ENCODE measurements around the gene LRRC75A. TPM values are rescaled to one million over a fixed set of nuclear protein-coding genes. Genes with fewer than 3 reads are reported as not detected.
A peak's percentile ranks its signal among the peaks of the same experiment; 100 is the strongest.

LRRC75A gene
- total and polyA plus RNA-seq, 2 of the 13 experiments (the other 11 are each of a cell fraction or from before 2014, with no cell fraction given) = 0.03 TPM; not detected in 1

DNA sequence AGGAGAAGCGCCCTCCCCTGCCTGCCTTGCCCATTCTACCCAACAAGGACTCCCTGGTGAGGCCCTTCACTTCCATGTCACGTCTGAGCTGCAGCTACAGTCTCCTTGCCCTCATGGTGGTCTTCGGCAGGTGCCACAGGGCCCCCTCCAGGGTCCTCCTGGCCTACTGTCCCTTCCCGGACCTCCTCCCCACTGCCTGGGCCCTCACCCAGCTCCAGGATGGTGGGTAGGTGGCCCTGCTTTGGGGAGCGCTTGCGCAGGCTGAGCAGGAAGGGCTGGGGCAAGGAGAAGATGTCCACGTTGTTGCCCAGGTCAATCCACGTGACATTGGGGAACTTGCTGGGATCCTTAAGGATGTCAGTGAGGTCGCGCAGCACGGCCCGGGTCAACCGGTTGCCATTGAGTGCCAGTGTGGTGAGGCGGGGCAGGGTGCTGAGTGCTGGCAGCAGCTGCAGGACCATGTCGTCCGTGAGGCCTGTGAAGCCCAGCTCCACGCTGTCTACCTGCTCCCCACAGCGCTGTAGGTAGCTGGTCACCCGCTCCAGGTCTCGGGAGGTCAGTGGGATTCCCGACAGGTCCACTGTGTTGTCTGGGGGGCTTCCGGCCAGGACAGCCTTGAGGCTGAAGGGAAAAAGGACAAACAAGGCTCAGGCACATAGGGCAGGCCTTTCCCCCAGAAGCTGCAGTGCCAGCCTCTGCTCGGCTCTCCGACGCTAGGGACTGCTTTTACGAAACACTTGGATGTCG, 48.3 kb downstream of the LRRC75A start (continued):
- TF ChIP-seq, protein P1, sequence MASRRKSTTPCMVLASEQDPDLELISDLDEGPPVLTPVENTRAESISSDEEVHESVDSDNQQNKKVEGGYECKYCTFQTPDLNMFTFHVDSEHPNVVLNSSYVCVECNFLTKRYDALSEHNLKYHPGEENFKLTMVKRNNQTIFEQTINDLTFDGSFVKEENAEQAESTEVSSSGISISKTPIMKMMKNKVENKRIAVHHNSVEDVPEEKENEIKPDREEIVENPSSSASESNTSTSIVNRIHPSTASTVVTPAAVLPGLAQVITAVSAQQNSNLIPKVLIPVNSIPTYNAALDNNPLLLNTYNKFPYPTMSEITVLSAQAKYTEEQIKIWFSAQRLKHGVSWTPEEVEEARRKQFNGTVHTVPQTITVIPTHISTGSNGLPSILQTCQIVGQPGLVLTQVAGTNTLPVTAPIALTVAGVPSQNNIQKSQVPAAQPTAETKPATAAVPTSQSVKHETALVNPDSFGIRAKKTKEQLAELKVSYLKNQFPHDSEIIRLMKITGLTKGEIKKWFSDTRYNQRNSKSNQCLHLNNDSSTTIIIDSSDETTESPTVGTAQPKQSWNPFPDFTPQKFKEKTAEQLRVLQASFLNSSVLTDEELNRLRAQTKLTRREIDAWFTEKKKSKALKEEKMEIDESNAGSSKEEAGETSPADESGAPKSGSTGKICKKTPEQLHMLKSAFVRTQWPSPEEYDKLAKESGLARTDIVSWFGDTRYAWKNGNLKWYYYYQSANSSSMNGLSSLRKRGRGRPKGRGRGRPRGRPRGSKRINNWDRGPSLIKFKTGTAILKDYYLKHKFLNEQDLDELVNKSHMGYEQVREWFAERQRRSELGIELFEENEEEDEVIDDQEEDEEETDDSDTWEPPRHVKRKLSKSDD (CRISPR knock-in tag; IDR thresholded peaks at IDR 0.05; ENCODE audit: low read depth) = peak; percentile 33; the same call in 1 of the 2 replicates
- TF ChIP-seq AGO2 (optimal IDR thresholded peaks at IDR 0.05; ENCODE audit: low read depth, low read length) (peak; percentile 100), U2AF1 (optimal IDR thresholded peaks at IDR 0.05; ENCODE audit: low read depth, low read length) (peak; percentile 3), SP4 (CRISPR knock-in tag; IDR thresholded peaks at IDR 0.05) (0 out of 2 replicates have a peak, but pooled peaks have one; percentile 23), ZFP90 (CRISPR knock-in tag; IDR thresholded peaks at IDR 0.05; ENCODE audit: borderline replicate concordance) (no peak), NCOA5 (CRISPR knock-in tag; IDR thresholded peaks at IDR 0.05) (0 out of 2 replicates have a peak, but pooled peaks have one; percentile 19), SALL2 (CRISPR knock-in tag; IDR thresholded peaks at IDR 0.05) (peak; percentile 68; the same call in 1 of the 2 replicates), AKAP8 (CRISPR knock-in tag; IDR thresholded peaks at IDR 0.05) (peak; percentile 88; the same call in 1 of the 2 replicates), GLMP (CRISPR knock-in tag; IDR thresholded peaks at IDR 0.05; ENCODE audit: borderline replicate concordance) (0 out of 2 replicates have a peak, but pooled peaks have one; percentile 38), ZNF496 (CRISPR knock-in tag; IDR thresholded peaks at IDR 0.05; ENCODE audit: insufficient replicate concordance) (no peak), CBX2 (IDR thresholded peaks at IDR 0.05; ENCODE audit: low read depth, low read length) (no peak), CBX2 (CRISPR knock-in tag; IDR thresholded peaks at IDR 0.05; ENCODE audit: low read depth) (no peak)
- TF ChIP-seq, protein P2, sequence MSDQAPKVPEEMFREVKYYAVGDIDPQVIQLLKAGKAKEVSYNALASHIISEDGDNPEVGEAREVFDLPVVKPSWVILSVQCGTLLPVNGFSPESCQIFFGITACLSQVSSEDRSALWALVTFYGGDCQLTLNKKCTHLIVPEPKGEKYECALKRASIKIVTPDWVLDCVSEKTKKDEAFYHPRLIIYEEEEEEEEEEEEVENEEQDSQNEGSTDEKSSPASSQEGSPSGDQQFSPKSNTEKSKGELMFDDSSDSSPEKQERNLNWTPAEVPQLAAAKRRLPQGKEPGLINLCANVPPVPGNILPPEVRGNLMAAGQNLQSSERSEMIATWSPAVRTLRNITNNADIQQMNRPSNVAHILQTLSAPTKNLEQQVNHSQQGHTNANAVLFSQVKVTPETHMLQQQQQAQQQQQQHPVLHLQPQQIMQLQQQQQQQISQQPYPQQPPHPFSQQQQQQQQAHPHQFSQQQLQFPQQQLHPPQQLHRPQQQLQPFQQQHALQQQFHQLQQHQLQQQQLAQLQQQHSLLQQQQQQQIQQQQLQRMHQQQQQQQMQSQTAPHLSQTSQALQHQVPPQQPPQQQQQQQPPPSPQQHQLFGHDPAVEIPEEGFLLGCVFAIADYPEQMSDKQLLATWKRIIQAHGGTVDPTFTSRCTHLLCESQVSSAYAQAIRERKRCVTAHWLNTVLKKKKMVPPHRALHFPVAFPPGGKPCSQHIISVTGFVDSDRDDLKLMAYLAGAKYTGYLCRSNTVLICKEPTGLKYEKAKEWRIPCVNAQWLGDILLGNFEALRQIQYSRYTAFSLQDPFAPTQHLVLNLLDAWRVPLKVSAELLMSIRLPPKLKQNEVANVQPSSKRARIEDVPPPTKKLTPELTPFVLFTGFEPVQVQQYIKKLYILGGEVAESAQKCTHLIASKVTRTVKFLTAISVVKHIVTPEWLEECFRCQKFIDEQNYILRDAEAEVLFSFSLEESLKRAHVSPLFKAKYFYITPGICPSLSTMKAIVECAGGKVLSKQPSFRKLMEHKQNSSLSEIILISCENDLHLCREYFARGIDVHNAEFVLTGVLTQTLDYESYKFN (CRISPR knock-in tag; conservative IDR thresholded peaks at IDR 0.05) = 0 out of 2 replicates have a peak, but pooled peaks have one; percentile 16
- TF ChIP-seq, protein P3, sequence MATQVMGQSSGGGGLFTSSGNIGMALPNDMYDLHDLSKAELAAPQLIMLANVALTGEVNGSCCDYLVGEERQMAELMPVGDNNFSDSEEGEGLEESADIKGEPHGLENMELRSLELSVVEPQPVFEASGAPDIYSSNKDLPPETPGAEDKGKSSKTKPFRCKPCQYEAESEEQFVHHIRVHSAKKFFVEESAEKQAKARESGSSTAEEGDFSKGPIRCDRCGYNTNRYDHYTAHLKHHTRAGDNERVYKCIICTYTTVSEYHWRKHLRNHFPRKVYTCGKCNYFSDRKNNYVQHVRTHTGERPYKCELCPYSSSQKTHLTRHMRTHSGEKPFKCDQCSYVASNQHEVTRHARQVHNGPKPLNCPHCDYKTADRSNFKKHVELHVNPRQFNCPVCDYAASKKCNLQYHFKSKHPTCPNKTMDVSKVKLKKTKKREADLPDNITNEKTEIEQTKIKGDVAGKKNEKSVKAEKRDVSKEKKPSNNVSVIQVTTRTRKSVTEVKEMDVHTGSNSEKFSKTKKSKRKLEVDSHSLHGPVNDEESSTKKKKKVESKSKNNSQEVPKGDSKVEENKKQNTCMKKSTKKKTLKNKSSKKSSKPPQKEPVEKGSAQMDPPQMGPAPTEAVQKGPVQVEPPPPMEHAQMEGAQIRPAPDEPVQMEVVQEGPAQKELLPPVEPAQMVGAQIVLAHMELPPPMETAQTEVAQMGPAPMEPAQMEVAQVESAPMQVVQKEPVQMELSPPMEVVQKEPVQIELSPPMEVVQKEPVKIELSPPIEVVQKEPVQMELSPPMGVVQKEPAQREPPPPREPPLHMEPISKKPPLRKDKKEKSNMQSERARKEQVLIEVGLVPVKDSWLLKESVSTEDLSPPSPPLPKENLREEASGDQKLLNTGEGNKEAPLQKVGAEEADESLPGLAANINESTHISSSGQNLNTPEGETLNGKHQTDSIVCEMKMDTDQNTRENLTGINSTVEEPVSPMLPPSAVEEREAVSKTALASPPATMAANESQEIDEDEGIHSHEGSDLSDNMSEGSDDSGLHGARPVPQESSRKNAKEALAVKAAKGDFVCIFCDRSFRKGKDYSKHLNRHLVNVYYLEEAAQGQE (IDR thresholded peaks at IDR 0.05; ENCODE audit: borderline replicate concordance in 1 of 2, low read depth in 1 of 2, low read length in 2 of 2) = no peak
- TF ChIP-seq, protein P4, sequence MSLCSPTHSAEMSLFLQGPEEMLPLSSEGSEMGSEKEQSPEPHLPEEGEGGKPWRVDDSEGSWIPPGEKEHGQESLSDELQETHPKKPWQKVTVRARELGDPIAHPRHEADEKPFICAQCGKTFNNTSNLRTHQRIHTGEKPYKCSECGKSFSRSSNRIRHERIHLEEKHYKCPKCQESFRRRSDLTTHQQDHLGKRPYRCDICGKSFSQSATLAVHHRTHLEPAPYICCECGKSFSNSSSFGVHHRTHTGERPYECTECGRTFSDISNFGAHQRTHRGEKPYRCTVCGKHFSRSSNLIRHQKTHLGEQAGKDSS (CRISPR knock-in tag; IDR thresholded peaks at IDR 0.05; ENCODE audit: borderline replicate concordance, low read depth) = no peak
